ENCODE measurements around the gene THOP1.

THOP1 gene

GRCh38 chr19:2858864-2859263 lies 73.6 kb downstream of the THOP1 start:
- H3K4me3 ChIP-seq (ENCODE audit: low read depth, low read length), result no peak overlapping the region
- no peak for TF ChIP-seq MYC (IDR thresholded peaks at IDR 0.05; ENCODE audit: low read depth, low read length)
- no peak for TF ChIP-seq MAX (IDR thresholded peaks at IDR 0.05; ENCODE audit: low read depth, low read length)
- no peak for TF ChIP-seq CTCF (IDR thresholded peaks at IDR 0.05; ENCODE audit: low read depth, low read length)
- TF ChIP-seq POLR2A (IDR thresholded peaks at IDR 0.05; ENCODE audit: extremely low read depth, insufficient read length), result no peak
- no peak for DNase-seq (ENCODE audit: low read depth)

GRCh38 chr19:2863816-2864215 lies 78.5 kb downstream of the THOP1 start:
- TF ChIP-seq POLR2A (IDR thresholded peaks at IDR 0.05; ENCODE audit: extremely low read depth, insufficient read length) (no peak), MYC (IDR thresholded peaks at IDR 0.05; ENCODE audit: low read depth, low read length) (no peak), MAX (IDR thresholded peaks at IDR 0.05; ENCODE audit: low read depth, low read length) (no peak), CTCF (IDR thresholded peaks at IDR 0.05; ENCODE audit: low read depth, low read length) (no peak)
- H3K4me3 ChIP-seq (ENCODE audit: low read depth, low read length), result no peak overlapping the region
- no peak for DNase-seq (ENCODE audit: low read depth)

Data from NB4 (cell line).